Measurements from ENCODE around the gene KLHL5. TPM values are rescaled to one million over a fixed set of nuclear protein-coding genes. Genes with fewer than 3 reads are reported as not detected.

Gene KLHL5
- total RNA-seq, 4 donors from 2014 or later = 54.6 to 77.5 (median 64.7) TPM

GRCh38 chr4:39154009-39154408, 92.0 kb downstream of the KLHL5 start:
- TF ChIP-seq CTCF (IDR thresholded peaks at IDR 0.05; ENCODE audit: low read depth) = no peak

GRCh38 chr4:39157520-39157919, 95.5 kb downstream of the KLHL5 start:
- TF ChIP-seq CTCF (IDR thresholded peaks at IDR 0.05; ENCODE audit: low read depth) = no peak

GRCh38 chr4:39166177-39166576, 104.1 kb downstream of the KLHL5 start:
- TF ChIP-seq CTCF (IDR thresholded peaks at IDR 0.05; ENCODE audit: low read depth) = no peak

GRCh38 chr4:39166669-39167068, 104.6 kb downstream of the KLHL5 start:
- TF ChIP-seq CTCF (IDR thresholded peaks at IDR 0.05; ENCODE audit: low read depth) = no peak

GRCh38 chr4:39169426-39169825, 107.4 kb downstream of the KLHL5 start:
- no peak for TF ChIP-seq CTCF (IDR thresholded peaks at IDR 0.05; ENCODE audit: low read depth)

GRCh38 chr4:39170301-39170700, 108.3 kb downstream of the KLHL5 start:
- no peak for TF ChIP-seq CTCF (IDR thresholded peaks at IDR 0.05; ENCODE audit: low read depth)

Other genes starting within 250 kb of the KLHL5 start
- gene TLR6, start 205.4 kb upstream of the KLHL5 start, total RNA-seq = 10 to 100 TPM in 3 of 4 donors, 1 to 10 TPM in 1; 4.7 to 19.2 (median 10.7) TPM
- gene FAM114A1, start 194.4 kb upstream of the KLHL5 start, total RNA-seq = 100 to 1,000 TPM in 3 of 4 donors, 10 to 100 TPM in 1; 87.4 to 164 (median 109) TPM
- gene TMEM156, start 29.8 kb upstream of the KLHL5 start, total RNA-seq = 1 to 10 TPM in 1 of 4 donors, under 1 TPM in 1, not detected in 2; 0.49 to 1.0 TPM
- gene WDR19, start 120.3 kb downstream of the KLHL5 start, total RNA-seq = 10 to 100 TPM; 53.6 to 71.2 (median 66.1) TPM

Data from subcutaneous adipose tissue (tissue), 4 donors.